SK-N-DZ (cell line): ENCODE results near the gene AUTS2.

ENCODE experiments used
- DNase-seq: peaks from one replicate; pipeline ENCODE4 v3.0.0-alpha.2; 2015; ENCODE audit warnings: low spot score

AUTS2 gene

DNA sequence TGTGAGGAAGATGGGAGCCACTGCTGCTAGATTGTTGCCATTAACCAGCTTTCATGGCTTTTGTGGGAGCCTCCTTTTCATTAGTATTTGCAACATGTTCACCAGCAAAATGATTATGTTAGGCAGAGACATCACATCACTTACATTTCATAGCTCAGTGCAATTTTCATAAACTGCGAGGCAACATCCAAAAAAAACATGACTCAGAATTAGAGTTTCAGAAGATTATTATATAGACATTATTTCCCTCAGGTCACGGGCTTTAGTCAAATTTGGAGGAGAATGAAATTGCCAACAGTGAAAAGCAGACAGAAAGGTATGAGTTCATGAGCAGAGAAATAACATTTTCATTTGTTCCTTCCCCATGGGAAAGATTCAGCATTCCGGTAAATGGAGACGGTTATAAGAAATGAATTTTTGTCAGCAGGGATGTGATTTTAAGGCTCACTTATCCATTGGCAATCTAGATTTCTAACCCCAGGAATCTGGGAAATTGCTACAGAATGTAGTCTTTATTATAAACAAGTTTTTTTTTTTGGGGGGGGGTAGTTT, 573.2 kb downstream of the AUTS2 start:
- no peak for DNase-seq

DNA sequence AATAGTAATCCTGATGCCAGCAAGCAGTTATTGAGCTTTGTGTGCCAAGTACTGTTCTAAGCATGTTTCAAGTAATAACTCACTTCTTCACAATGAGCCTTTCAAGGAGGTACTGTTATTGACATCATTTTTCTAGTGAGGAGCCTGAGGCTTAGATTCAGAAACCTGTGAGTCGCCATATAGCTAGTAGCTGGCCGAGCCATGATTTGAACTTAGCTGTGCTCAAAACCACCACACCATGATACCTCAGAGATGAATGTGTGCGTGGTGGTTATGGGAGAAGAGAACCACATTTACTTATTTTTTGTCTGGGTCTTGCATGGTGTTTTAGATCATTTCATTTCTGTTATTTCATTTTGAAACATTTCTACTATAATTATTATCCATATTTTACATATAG, 578.9 kb downstream of the AUTS2 start:
- DNase-seq = no peak

DNA sequence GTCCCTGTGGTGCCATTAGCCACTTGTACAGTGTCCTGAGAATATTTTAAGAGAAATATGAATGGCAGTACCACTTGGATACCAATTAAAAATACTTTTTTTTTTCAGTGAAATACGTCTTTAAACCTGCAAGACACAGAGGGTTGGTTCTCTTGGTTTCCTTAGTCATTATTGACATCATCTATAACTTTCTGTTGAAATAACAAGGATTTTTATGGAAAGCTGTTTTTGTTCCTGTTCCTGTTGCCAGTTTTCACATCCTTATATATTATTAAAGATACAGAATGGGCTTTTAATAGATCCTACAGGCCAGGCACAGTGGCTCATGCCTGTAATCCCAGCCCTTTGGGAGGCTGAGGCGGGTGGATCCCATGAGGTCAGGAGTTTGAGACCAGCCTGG, 579.9 kb downstream of the AUTS2 start:
- DNase-seq = no peak

DNA sequence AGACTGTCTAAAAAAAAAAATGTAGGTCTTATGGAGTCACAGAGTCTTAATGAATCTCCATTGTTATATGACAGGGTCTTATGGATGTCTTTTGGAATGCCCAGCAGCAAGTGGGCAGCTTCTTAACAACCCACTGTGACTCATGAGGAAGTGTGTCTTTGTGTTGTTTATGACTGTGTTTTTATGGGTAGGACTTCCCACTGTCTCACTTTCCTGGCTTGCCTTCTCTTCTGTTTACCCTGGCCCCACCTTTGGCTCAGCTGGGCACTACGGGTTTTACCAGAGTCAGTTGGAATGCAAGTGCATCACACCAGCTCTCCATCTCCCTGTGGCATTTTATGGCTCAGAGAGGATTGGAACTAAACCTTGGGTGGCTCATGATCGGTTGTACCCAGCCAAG, 580.5 kb downstream of the AUTS2 start:
- no peak for DNase-seq

DNA sequence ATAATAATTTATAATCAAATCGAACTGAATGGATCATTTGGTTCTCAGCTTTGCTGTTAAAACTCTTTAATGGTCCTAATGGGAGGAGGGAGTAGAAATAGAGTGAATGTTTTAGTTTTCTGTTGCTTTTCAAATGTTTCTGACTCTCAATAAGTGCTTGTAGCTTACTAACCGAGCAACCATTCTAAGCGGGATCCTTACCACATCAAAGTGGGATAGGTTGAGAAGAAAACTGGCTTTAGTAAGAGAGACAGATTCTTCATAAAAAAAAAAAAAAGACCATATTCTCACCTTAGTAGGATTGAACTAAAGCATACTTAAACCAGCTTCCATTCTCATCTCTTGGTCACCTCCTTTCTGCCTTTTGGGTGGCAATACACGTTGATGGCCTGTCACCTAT, 584.2 kb downstream of the AUTS2 start:
- no peak for DNase-seq

DNA sequence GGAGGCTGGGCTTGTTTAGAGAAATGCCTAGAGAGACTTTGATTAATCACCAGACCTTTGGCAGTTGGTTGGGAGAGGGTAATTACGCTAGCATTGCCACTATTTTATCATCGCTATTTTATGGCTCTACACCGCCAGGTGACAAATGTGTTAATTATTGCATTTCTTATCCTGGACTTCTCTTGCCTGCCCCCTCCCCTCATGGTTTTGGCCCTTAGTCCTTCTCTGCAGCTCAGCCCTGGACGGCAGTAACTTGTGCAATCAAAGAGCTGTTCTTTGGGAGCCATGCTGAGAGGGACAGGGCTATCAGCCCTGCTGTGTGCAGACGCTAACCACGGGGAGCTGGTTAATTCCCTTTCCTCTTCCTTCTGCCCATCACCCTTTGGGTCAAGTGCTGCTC, 585.0 kb downstream of the AUTS2 start:
- no peak for DNase-seq

DNA sequence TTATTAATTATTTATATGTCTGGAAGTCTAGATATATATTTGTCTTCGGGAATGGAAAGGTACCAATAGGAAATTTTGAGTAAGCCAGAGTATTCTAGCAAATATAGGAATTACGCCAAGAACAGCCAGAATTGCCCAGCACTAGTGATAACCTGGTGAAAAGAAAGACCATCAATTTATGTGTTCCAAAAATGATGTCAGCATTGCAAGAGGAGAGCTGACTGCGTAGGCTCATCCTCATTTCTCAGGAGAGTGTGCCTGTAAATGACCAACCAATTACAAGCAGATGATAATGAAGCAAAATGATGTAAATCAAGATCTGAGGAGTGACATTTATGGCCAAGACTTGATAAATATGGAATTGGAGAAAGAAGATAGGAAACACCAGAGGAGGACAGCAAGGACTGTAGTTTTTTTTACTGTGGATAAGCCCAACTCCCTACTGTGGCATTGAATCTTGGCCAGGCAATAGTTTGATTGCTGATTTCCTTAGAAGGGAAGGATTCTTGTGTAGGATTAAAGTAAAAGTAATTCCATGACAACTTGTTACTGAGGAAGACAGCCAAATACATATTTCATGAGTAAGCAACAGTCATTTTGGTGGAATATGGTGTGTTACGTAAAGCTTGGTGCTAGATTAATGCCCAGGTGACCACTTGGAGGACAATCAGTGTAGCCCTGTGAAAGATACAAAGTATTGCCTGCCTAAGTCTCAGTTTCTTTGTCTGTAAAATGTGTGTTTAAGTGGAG, 590.8 kb downstream of the AUTS2 start:
- no peak for DNase-seq

DNA sequence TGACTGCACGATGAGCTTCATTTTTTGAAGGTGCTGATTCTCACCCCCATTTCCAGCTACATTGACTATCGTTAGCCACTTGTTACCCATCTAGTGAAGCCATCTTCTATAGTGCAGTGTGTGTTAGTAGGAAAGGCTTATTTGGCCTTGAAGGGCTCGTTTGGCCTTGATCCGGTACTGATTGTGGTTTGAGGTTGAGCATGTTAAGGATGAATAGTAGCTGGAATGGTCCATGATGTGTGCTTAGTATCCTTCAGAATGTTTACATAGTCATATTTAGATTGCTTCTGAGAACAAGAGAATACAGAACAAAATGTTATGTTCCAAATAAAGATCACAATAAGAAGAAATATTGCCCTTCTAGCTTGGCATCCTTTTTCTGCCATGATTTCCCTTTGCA, 591.5 kb downstream of the AUTS2 start:
- DNase-seq = no peak

DNA sequence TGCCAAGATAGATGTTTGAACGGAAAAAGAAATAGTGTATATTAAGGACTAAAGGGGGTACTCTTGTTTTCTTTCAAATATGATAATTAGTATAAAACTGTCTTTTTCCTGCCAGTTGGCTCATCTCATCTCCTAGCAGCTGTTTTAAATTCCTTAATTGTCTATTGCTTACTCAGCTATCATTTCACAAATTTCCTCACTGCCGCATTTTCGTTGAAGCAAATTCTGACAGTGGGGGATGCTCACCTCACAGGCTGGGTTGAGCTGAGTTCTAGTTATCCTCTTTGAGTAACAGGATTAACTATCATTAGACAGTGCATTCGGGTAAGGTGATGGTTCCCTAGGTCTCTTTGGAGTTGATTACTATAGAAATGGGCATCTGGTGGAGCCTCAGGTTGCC, 592.0 kb downstream of the AUTS2 start:
- DNase-seq = no peak

DNA sequence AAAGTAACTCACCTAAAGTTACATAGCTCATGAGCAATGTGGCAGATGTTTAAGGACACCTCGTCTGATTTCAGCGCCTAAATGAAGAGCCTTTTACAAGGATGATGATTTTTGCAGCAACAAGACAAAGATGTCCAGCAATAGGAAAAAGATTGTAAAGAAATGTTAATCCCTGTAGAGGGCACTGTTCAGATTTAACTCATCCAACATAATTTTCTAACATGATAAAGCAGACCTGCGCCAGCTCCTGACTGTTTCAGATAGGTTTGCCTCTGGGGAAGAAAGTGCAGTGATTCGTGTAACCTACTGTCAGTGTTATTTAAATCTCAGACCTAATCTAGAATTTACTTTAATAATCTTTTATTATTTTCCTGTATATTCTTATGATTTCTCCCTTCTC, 595.2 kb downstream of the AUTS2 start:
- peak; percentile 28 for DNase-seq

DNA sequence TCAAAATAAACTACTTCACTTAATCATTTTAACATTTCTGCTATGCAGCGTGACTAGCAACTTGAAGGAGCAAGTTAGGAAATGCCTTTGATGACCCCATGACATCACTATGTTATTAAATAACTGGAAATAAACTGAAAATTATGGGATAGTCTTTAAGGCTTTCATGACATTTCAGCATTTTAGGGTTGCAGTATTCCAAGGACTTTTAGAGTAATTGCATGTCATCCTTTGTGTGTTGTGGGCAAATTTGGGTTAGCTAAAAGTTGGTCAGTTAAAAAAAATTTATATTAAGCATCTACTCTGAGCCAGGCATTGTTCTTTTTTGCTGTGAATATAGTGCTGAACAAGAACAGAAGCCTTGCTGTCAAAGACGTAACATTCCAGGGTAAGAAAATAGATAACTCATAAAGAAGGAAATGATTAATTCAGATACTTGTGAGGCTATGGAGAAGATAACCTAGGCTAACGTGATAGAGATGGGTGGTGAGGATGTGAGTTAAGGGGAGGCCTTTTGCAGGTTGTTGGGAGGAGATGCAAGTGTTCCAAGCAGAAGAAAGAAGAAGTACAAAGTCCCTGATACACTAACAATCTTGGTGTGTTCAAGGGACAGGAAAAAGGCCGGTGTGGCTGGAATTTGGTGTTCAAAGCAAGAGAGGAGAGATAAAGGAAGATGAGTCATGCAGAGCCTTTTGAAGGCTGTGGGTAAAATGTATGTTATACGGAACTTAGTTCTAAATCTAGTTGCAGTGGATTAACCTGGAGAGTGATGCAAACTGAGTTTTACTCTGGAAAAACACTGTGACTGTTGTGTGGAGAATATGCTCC, 610.2 kb downstream of the AUTS2 start:
- no peak for DNase-seq

DNA sequence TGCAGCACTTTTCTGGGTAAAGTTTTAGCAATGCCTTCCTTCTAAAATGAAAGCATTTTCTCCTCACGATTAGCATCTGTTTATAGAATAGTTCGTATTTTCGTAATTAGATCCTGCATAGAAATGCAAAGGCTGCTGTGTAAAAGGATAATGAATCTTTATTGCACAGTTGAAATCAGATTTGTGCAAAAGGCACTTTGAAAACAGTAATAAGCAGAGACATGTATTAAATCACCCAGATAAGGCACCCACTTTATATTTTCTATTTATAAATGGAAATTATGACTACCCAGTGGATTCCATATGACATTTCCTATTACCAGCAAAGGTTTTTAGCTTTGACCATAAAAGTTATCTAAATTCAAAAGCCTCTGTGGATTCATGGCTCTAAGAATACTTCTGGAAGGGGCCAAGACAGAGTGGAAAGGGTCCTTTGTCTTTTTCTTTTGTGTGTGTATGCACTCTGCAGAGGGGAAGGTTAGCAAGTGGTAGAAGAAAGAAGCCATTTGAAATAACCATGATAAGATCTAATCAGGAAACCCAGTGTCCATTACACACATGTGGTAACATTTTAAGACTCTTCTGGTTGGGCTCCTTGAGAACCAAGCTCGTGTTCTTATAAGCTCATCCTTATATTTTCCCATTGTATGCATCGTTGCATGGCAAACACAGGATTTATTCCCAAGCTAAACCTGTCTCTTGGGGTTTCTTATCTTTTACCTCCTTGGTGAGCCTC, 612.1 kb downstream of the AUTS2 start:
- DNase-seq = peak; percentile 71

DNA sequence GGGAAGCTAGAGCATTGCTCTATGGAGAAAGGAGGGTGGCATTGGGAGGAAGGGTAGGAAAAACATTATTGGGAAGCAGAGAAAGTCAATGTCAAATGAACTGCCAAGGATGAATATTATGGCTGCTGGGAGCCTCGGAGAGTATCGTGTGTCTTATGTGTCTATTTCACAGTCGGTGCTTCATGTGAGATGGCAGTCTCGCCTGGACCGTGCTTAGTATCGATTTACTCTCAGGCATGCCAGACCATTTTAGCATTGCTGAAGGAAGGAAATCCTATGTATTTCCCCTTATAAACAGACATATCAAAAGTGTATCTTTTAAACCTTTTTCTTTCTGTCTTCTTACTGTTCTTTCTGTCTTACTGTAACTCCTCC, 612.6 kb downstream of the AUTS2 start:
- DNase-seq = no peak

DNA sequence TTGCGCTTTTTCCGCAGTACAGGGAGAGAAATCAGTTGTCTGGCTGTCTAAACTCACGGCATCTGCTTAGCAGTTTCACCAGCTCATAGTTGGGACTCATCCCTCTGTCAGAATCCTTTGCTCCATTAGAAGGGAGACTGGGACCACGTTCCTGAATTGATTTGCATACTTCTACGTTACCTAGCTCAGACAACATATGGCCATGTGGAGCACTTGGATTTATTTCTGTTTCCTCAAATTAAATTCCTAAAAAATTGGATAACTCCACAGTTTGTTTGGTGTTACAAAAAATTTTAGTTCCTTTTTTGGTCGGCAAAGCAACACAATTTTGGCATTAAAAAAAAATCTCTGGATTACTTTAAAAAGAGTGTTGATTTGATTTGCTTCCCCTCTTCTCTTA, 614.0 kb downstream of the AUTS2 start:
- DNase-seq = no peak

DNA sequence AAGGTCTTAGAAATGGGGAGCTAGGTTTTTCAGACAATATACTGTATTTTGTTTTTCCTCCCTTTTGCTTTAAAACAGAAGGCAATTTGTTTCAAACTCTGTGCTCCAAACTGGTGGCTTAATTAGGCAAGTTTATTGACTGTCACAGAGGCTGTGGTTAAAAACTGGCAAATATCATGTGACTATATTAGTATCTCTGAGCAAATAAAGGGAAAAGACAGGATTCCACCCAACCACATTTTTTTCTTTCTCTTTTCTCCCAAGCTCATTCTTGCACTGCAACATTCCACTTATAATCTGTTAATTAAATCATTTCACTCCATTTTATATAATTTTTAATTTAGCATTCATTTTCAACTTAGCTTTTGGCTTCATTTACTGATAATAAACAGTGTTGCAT, 615.8 kb downstream of the AUTS2 start:
- DNase-seq = no peak

DNA sequence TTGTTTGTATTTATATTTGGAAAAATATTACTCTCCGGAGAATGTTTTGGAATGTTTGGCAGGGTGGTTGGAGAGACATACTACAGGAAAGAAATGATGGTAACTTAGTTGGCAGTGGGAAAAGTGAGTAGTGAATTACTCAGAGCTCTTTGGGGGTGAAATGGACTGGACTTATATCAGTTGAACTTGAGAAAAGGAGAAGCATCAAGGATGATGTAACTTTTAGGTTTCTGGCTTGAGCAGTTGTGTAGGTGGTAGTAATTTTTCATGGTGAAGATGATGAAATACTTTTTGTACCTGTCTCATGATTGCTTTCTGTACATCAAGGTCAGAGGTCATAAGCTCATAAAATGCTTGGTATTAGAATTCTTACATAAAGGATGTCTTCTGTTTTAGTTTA, 617.2 kb downstream of the AUTS2 start:
- DNase-seq = no peak

DNA sequence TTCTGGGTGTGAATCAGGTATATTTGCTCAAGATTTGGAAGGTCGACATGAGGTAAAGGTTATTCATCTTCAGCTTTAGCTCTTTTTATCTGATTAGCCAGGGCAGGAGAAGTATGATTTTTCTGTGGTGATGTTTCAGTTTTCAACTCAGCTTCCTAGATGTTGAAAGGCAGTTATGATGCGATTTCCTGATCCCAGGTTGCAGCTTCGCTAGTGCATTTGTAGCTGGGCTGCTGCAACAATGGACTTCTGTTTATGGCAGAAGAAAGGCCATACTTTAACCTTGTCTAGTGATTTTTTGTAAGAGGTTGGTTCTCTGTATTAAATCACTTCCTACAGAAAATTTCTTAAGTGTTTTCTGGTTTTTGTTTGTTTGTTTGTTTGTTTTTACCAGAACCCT, 619.3 kb downstream of the AUTS2 start:
- no peak for DNase-seq

DNA sequence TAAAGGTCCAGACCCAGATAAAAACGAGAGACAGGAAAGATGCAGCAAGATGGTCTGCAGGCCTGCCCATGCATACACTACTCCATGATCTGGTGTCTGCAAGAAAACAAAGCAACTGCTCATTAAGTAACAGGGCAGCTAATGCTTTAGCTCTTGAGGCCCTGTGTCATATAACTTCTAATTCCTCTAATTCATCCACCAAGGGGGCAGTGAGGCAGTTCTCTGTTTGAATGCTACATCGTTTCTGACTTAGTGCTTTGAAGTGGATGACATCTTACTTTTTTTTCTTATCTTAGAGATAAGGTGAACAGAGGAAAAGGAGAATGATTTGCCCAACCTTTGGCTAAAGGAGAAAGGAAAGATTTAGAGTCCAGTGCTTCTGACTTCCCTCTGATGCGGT, 619.7 kb downstream of the AUTS2 start:
- DNase-seq = no peak

DNA sequence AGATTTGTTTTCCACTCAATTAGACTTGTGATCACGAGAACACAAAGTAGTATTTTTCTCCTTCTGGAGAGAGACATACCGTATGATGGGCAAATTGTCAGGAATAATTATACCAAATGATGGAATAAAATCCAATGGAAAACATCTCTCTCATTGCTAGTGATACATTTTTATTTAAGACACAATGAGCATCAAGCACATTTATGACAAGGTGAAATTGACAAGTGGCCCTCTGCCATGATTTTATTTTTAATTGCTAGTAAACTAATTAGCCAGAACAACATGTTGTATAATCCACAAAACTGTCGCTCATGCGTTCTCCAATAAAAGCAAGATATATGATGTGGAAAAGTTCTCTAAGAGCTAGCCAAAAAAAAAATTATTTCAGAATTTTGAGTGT, 620.8 kb downstream of the AUTS2 start:
- no peak for DNase-seq

DNA sequence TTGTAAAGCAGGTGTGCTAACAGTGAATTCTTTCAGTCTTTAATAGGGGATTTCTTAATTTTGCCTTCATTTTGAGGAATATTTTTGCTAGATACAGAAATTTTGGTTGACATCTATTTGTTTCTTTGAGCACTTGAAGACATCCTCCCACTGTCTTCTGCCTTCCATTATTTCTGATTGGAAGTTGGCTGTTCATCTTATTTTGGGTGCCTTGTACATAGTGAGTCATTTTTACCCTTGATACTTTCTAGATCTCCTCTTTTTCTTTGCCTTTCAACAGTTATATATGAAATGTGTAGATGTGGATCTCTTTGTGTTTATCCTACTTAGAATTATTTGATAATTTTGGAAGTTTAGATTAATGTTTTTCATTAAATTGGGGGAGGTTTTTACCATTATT, 631.0 kb downstream of the AUTS2 start:
- no peak for DNase-seq

DNA sequence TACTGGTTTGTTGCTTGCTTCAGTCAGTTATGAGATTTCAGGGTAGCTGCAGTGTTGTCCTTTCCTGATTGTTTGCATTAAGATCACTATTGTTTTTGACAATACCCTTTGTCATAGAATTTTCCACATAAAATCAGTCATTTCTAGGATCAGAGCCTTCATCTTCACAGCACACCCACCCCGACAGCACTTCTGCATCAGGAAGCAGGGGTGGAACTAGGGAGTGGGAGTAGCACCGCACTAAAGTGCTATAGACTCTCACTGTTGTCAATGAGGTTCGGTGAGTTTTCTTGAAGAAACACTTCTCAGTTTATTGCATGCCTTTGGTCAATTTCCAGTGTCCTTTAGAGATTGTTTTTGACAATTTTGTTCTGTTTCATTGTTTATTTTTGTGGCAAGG, 632.5 kb downstream of the AUTS2 start:
- no peak for DNase-seq

DNA sequence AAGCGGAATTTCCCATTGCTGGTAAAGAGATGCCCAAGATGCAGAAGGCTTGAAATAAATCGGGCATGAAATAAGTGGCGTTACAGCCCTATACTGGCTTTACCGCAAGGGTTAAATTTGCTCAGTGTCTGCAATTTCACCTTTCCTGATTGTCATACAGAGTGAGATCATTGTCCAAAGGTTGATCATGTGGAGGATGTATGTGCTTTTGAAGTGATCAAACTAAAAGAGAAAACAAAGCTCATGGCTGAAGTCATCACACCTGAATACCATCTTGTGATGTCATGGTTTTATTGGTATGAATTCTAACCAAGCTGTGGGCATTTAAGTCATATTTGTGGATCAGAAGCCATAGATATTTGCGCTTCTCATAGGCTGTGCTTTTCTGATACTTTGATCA, 635.5 kb downstream of the AUTS2 start:
- DNase-seq = no peak
